ENCODE results near the gene UQCRC1. TPM values are rescaled to one million over a fixed set of nuclear protein-coding genes. Genes with fewer than 3 reads are reported as not detected.

Gene UQCRC1
- total RNA-seq, 1 experiment from 2014 or later, result 575 TPM

- H3K4me2 ChIP-seq (ENCODE audit: low read length), result no peak overlapping the region
- H3K27ac ChIP-seq (ENCODE audit: low read length), result no peak overlapping the region
- DNase-seq (no peak), ATAC-seq (no peak)
- H2AFZ ChIP-seq (ENCODE audit: low read length), result no peak overlapping the region
- H3K4me3 ChIP-seq (ENCODE audit: low read length), result no peak overlapping the region
- no peaks in the 10 kb centered on the region for H3K27me3 ChIP-seq (ENCODE audit: low read length)
- POLR2A ChIA-PET (ENCODE audit: unreplicated experiment), result no interaction called here
- no peaks in the 10 kb centered on the region for H3K79me2 ChIP-seq (ENCODE audit: low read length)
- H3K9me3 ChIP-seq (ENCODE audit: low read length), result no peaks in the 10 kb centered on the region
- H4K20me1 ChIP-seq (ENCODE audit: low read length), result no peaks in the 10 kb centered on the region
- no peaks in the 10 kb centered on the region for H3K9me2 ChIP-seq (replicated peaks; ENCODE audit: low read length)
- H3K36me3 ChIP-seq (ENCODE audit: low read depth, low read length), result no peaks in the 10 kb centered on the region
- no peak overlapping the region for H3K9ac ChIP-seq (ENCODE audit: low read length)
- H3F3A ChIP-seq (ENCODE audit: low read length, unreplicated experiment), result no peaks in the 10 kb centered on the region
- intact Hi-C loops (cut with micrococcal nuclease), result no loop called here
- TF ChIP-seq EZH2 (IDR thresholded peaks at IDR 0.05; ENCODE audit: low read length, unreplicated experiment) (no peak), EZH2phosphoT487 (IDR thresholded peaks at IDR 0.05; ENCODE audit: borderline replicate concordance, low read length) (no peak)
- TF ChIP-seq, protein P1, sequence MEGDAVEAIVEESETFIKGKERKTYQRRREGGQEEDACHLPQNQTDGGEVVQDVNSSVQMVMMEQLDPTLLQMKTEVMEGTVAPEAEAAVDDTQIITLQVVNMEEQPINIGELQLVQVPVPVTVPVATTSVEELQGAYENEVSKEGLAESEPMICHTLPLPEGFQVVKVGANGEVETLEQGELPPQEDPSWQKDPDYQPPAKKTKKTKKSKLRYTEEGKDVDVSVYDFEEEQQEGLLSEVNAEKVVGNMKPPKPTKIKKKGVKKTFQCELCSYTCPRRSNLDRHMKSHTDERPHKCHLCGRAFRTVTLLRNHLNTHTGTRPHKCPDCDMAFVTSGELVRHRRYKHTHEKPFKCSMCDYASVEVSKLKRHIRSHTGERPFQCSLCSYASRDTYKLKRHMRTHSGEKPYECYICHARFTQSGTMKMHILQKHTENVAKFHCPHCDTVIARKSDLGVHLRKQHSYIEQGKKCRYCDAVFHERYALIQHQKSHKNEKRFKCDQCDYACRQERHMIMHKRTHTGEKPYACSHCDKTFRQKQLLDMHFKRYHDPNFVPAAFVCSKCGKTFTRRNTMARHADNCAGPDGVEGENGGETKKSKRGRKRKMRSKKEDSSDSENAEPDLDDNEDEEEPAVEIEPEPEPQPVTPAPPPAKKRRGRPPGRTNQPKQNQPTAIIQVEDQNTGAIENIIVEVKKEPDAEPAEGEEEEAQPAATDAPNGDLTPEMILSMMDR (conservative IDR thresholded peaks at IDR 0.05; ENCODE audit: low read depth, low read length), result no peak
- CTCF ChIA-PET, result no interaction called here
- no TSS peak for BruUV-seq (replicated peaks)
- H3K4me1 ChIP-seq (ENCODE audit: insufficient read depth, low read length), result no peaks in the 10 kb centered on the region
These were observed 46.8 kb upstream of the UQCRC1 start for GRCh38 chr3:48656061-48656840.

DNA sequence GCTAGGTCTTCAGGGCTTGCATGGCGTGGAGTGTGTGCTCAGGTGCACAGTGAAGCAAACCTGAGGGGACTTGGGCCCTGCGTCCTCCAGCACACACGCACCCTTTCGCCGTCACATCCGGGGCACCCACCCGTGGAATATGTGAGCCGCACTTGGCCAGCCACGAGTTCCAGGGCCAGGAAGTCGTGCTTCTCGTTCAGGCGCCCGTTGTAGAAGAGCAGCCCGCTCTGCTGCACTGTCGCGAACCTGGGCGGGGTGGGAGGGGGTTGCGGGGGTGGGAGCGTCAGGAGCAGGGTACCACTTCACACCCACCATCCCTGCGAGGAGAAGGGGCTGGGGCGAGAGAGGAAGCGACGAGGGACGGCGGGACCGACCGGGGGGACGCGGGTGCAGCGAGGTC lies 46.2 kb upstream of the UQCRC1 start:
- no peaks in the 10 kb centered on the region for H3K27me3 ChIP-seq (ENCODE audit: low read length)
- intact Hi-C loops (cut with micrococcal nuclease), result no loop called here
- no peak overlapping the region for H3K27ac ChIP-seq (ENCODE audit: low read length)
- ChIA-PET POLR2A (ENCODE audit: unreplicated experiment) (no interaction called here), CTCF (no interaction called here)
- no peak overlapping the region for H3K9ac ChIP-seq (ENCODE audit: low read length)
- no peak overlapping the region for H3K4me3 ChIP-seq (ENCODE audit: low read length)
- H4K20me1 ChIP-seq (ENCODE audit: low read length), result no peaks in the 10 kb centered on the region
- H3K4me2 ChIP-seq (ENCODE audit: low read length), result no peak overlapping the region
- DNase-seq (no peak), ATAC-seq (no peak)
- H3K79me2 ChIP-seq (ENCODE audit: low read length), result no peaks in the 10 kb centered on the region
- H3K9me2 ChIP-seq (replicated peaks; ENCODE audit: low read length), result no peaks in the 10 kb centered on the region
- H3F3A ChIP-seq (ENCODE audit: low read length, unreplicated experiment), result no peaks in the 10 kb centered on the region
- TF ChIP-seq EZH2phosphoT487 (IDR thresholded peaks at IDR 0.05; ENCODE audit: borderline replicate concordance, low read length) (no peak), EZH2 (IDR thresholded peaks at IDR 0.05; ENCODE audit: low read length, unreplicated experiment) (no peak)
- TF ChIP-seq, protein P1 (conservative IDR thresholded peaks at IDR 0.05; ENCODE audit: low read depth, low read length), result no peak
- no TSS peak for BruUV-seq (replicated peaks)
- H3K36me3 ChIP-seq (ENCODE audit: low read depth, low read length), result no peaks in the 10 kb centered on the region
- H3K9me3 ChIP-seq (ENCODE audit: low read length), result no peaks in the 10 kb centered on the region
- H3K4me1 ChIP-seq (ENCODE audit: insufficient read depth, low read length), result no peaks in the 10 kb centered on the region
- H2AFZ ChIP-seq (ENCODE audit: low read length), result no peak overlapping the region

- no peak overlapping the region for H3K4me3 ChIP-seq (ENCODE audit: low read length)
- ATAC-seq (no peak), DNase-seq (no peak)
- ChIA-PET POLR2A (ENCODE audit: unreplicated experiment) (no interaction called here), CTCF (no interaction called here)
- H3K27me3 ChIP-seq (ENCODE audit: low read length), result no peaks in the 10 kb centered on the region
- H3K4me2 ChIP-seq (ENCODE audit: low read length), result no peak overlapping the region
- no peaks in the 10 kb centered on the region for H3K36me3 ChIP-seq (ENCODE audit: low read depth, low read length)
- no peaks in the 10 kb centered on the region for H3K9me3 ChIP-seq (ENCODE audit: low read length)
- no peaks in the 10 kb centered on the region for H4K20me1 ChIP-seq (ENCODE audit: low read length)
- H3K27ac ChIP-seq (ENCODE audit: low read length), result no peak overlapping the region
- no peak overlapping the region for H3K9ac ChIP-seq (ENCODE audit: low read length)
- no peak for TF ChIP-seq EZH2 (IDR thresholded peaks at IDR 0.05; ENCODE audit: low read length, unreplicated experiment)
- TF ChIP-seq, protein P1 (conservative IDR thresholded peaks at IDR 0.05; ENCODE audit: low read depth, low read length), result no peak
- TF ChIP-seq EZH2phosphoT487 (IDR thresholded peaks at IDR 0.05; ENCODE audit: borderline replicate concordance, low read length), result no peak
- H3K9me2 ChIP-seq (replicated peaks; ENCODE audit: low read length), result no peaks in the 10 kb centered on the region
- intact Hi-C loops (cut with micrococcal nuclease), result no loop called here
- no peak overlapping the region for H2AFZ ChIP-seq (ENCODE audit: low read length)
- H3F3A ChIP-seq (ENCODE audit: low read length, unreplicated experiment), result no peaks in the 10 kb centered on the region
- no peaks in the 10 kb centered on the region for H3K79me2 ChIP-seq (ENCODE audit: low read length)
- no peaks in the 10 kb centered on the region for H3K4me1 ChIP-seq (ENCODE audit: insufficient read depth, low read length)
- BruUV-seq (replicated peaks), result no TSS peak
These were observed 45.6 kb upstream of the UQCRC1 start for GRCh38 chr3:48655063-48655462.
